A549 (cell line): ENCODE measurements around the gene NXPH3.

Experiments
- CEBPB ChIP-seq, 2 experiments: fragments of >200 bp in 1 of 2; sonication (Bioruptor Twin) in 1 of 2; formaldehyde crosslinking in 1 of 2; IDR thresholded peaks; 2 replicates each; pipeline ENCODE4 v1.6.1; 2012 to 2016
- CTCF ChIP-seq: fragments of >200 bp; sonication (Bioruptor Twin); formaldehyde crosslinking; IDR thresholded peaks from 3 replicates; pipeline ENCODE4 v1.5.1; 2016
- E2F6 ChIP-seq: IDR thresholded peaks from 2 replicates; pipeline ENCODE4 v1.6.1; 2012; ENCODE audit warnings: low read depth, borderline replicate concordance
- EP300 ChIP-seq, 2 experiments: fragments of >200 bp; sonication (Bioruptor Twin); formaldehyde crosslinking; IDR thresholded peaks; 2 replicates in 1 of 2; 3 replicates in 1 of 2; pipeline ENCODE4 v1.6.1; 2016 to 2017
- KDM5A ChIP-seq: fragments of 200-600 bp; sonication (generic); IDR thresholded peaks from 2 replicates; pipeline ENCODE4 v1.6.1; 2016; ENCODE audit warnings: antibody characterized with exemption, mild to moderate bottlenecking
- MAX ChIP-seq: IDR thresholded peaks from 2 replicates; pipeline ENCODE4 v1.6.1; 2012
- MAZ ChIP-seq: fragments of 150-350 bp; IDR thresholded peaks from 2 replicates; pipeline ENCODE4 v1.6.1; 2014; ENCODE audit warnings: antibody characterized with exemption, low read depth, low read length, borderline replicate concordance
- PHF8 ChIP-seq: fragments of 200-600 bp; sonication (generic); IDR thresholded peaks from 2 replicates; pipeline ENCODE4 v1.6.1; 2016; ENCODE audit warnings: low read depth, mild to moderate bottlenecking, antibody characterized with exemption, moderate library complexity, borderline replicate concordance
- POLR2A ChIP-seq: IDR thresholded peaks from 2 replicates; pipeline ENCODE4 v1.6.1; 2012; ENCODE audit warnings: mild to moderate bottlenecking, low read length
- RFX5 ChIP-seq: fragments of 450-650 bp; IDR thresholded peaks from 2 replicates; pipeline ENCODE4 v1.7.1; 2014; ENCODE audit warnings: antibody characterized with exemption, mild to moderate bottlenecking, moderate library complexity

- TF ChIP-seq CTCF = no peak
- TF ChIP-seq E2F6 = no peak
- TF ChIP-seq EP300 (IDR thresholded peaks at IDR 0.05) = no peak
- TF ChIP-seq KDM5A = no peak
- TF ChIP-seq MAX = no peak
- TF ChIP-seq CEBPB (IDR thresholded peaks at IDR 0.05) = no peak
- no peak for TF ChIP-seq RFX5
- no peak for TF ChIP-seq POLR2A
- TF ChIP-seq PHF8 = no peak
- TF ChIP-seq MAZ = no peak
Measured at GRCh38 chr17:49576917-49577649, 1.4 kb downstream of the NXPH3 start.
